Spleen (tissue), 7 donors: ENCODE results near the gene USP7.

Experiments used
- CTCF ChIP-seq, 11 experiments: fragments of 200-600 bp in 7 of 11; fragments of 450-650 bp in 4 of 11; sonication (generic) in 4 of 11; IDR thresholded peaks in 8 of 11; conservative IDR thresholded peaks in 3 of 11; 1 replicate in 7 of 11; 2 replicates in 4 of 11; pipeline versions ENCODE4 v1.4.0 to v1.8.0; 2016 to 2021; ENCODE audit warnings: antibody characterized with exemption in 11 of 11, inconsistent platforms in 4 of 11, mild to moderate bottlenecking in 1 of 11
- POLR2A ChIP-seq, 3 donors: fragments of 450-650 bp; IDR thresholded peaks; one replicate each; pipeline ENCODE4 v1.5.1; 2017; ENCODE audit warnings: antibody characterized with exemption in 3 of 3, mild to moderate bottlenecking in 1 of 3
- donor health status: DM: no; HTN: no; CAD: no; lungs with moderate emphysema.
- donor health status: DM: no; HTN: no; CAD: no.
- donor health status: DM: no; HTN: no; CAD: no.

- TF ChIP-seq POLR2A (IDR thresholded peaks at IDR 0.05) (no peak), CTCF (IDR thresholded peaks at IDR 0.05 in 8 of 11, conservative IDR thresholded peaks at IDR 0.05 in 3 of 11) (no peak)
Measured at GRCh38 chr16:8950580-8951077, 13.1 kb downstream of the USP7 start.
